NCI-H1092 treated with DMSO at 0.1 percent for 48 hours (cell line): ENCODE data around the gene SV2B.
"Not testable (repeated sequence)": the region's sequence is repeated elsewhere in the genome, so short reads cannot be mapped to it uniquely, and the experiment has no call there.

Experiments used
- DNase-seq: peaks from one replicate; lab custom pipeline; 2025; lab: John Stamatoyannopoulos, UW

Gene SV2B

DNA sequence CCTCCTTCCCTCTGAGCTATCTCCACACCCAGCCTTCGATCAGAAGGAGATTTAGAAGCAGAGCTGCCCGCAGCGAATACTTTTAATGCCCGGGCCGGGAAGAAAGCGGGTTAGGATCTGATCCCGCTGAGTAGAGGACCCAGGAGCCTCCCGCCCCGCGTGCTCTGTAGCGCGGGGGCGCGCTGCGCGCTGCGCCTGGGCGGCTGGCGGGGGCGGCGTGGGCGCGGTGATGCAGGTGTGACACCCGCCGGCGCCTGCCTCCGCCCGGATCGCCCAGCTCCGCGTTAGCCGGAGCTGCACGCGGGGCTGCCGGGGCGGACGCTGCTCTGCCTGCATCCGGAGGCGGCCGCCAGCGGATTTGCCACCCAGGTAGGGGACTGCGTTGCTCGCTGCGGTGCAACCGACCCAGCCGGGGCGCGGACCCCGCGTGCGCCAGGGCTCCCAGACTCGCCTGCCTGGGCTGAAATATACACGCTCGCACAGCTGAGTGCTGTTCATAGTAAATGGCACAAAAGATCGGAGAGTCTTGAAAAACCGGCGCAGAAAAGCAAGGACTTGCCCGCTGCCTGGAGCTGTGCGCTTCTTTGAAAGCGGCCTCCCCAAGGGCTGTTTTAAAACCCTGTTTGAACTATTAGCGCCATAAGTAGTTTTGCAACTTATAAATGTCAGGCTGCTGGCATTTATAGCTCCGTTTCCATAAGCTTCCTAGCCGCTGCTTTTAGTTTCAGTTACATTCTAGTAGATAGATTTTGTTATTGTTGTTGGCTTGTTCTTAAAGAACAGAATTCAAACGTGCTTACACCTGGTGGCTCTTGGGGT is at the start of gene SV2B:
Gene SV2B (plus strand): TSS at position 263 of the 819 bp plus-strand sequence. CDS start 126,007 bp downstream, outside the sequence.
- DNase-seq, result peak; percentile 61

GRCh38 chr15:91051248-91051647 is 48.8 kb upstream of the SV2B start:
- DNase-seq, result no peak

- DNase-seq, result no peak
Measured at GRCh38 chr15:91054816-91055215, 45.2 kb upstream of the SV2B start.

DNA sequence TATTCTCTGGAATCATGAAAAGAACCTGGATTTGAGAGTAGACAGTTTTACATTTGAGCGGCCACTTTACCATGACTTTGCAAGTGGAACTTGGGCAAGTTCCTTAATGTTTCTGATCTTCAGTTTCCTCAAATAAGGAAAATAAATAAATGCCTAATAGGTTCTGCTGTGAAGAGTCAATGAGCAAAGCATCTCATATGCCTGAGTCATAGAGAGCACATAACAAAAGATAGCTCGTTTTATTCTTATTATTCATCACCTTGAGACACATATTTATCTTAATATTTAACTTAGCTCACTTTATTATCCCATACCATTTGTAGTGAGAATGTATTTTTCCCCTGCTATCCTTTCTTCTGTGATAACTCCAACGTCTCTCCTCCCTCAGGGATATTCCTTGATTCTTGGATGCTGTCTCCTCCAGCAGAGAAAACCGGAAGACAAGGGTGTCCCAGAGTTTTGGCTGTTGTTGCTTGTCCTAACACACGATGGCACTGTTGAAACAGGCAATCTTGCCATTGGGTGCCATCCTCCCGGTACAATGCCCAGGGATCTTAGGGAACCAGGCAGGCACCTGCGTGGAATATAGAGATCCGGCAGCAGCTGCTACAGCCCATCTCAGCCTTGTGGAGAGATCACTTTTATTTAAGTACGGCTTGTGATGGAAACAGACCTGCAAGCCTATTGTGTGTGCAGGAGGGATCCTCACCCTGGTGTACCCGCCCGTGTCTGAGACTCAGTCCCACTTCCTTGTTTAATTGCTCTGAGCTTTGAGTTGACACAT is 44.3 kb upstream of the SV2B start:
- DNase-seq, result peak; percentile 80

DNA sequence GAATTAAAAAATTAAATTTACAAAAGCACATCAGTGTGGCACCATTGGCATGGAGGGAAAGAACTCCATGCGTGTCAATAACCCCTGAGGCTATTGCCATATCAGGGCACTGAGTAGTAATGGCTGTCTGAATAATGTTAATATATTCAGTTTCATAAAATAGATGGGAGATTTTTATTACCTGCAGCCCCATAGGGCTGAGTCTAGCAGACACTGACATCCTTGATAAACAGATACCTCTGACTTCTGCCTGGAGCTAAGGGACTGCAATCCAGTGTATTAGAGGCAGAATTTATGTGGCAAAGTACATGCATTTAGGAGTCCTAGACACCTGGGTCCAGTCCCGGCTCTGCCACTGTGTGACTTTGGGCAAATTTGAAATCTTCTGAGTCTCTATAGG is 38.8 kb upstream of the SV2B start:
- DNase-seq, result no peak

DNA sequence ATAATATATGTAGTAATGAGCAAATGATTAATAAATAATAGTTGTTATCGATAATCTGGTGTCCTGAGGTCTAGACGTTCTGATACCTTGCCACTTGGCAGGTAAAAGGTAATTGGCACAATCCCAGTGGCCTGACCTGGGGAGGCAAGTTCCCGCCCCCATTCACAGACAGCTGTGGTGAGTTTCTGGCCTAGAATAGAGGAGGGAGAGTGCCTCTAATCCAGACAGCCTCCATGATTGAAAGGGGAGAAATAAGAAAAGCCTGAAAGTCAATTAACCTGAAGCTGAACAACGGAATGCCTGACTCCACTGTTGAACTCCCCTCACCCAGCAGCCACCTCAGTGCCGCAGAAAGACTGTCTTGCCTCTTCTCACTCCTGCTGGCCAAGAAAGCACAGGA is 38.1 kb upstream of the SV2B start:
- DNase-seq, result no peak

GRCh38 chr15:91065505-91065904 is 34.6 kb upstream of the SV2B start:
- DNase-seq, result no peak

DNA sequence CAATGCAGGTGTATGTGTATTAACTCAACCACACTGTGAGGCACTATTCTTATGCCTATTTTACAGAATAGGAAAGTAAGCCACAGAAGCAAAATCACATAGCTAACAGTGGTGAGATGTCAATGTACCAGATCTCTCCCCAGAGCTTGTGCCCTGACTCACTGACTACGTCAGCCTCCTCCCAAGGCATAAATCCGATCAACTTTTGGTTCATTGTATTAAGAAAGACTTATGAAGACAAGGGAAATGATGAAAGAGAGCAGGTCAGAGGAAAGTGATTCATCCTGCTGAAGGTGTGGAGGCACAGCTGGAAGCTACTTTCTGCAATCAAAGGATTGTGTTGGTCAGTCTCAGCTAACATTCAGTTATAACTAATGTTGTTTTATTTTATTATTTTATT is 33.0 kb upstream of the SV2B start:
- DNase-seq, result no peak

DNA sequence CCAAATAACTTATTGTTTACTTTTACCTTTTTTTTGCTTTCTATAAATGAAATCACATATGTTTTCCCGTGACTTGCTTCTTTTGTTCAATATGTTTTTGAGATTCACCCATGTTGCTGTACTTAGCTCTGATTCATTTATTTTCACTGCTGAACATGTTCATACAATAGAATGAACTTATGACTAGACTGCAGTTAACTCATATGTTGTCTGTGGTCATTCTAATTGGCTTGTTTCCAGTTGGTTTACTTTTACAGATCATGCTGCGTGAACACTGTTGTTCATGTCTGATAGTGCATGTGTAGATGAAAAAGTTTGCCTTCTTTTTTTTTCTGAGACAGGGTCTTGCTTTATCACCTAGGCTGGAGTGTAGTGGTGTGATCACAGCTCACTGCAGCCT is 31.6 kb upstream of the SV2B start:
- DNase-seq, result no peak

DNA sequence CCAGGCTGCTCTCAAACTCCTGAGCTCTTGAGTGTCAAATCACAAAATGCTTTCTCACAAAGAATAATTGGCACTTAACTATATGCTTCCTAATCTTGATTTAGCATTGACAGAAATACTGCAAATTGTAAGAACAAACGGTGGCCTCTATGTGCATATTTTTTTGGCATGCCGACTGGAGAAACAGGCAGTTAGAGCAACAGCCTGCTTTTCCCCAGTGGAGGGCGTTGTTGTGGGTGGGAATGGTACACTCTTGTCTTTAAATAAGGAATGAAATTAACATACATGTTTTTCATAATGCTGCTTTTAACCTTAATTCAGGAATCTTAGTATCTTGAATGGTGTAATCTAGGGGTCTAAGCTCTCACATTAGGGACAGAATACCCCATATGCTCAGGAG is 31.1 kb upstream of the SV2B start:
- DNase-seq, result no peak

DNA sequence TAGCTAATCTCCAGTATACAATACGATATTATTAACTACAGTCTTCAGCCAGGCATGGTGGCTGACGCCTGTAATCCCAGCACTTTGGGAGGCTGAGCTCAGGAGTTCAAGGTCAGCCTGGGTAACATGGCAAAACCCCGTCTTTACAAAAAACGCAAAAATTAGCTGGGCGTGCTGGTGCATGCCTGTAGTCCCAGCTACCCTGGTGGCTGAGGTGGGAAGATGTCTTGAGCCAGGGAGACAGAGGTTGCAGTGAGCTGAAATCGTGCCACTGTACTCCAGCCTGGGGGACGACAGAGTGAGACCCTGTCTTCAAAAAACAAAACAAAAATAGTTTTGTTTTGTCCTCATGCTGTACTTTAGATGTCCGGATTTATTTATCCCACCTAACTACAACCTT is 29.2 kb upstream of the SV2B start:
- no peak for DNase-seq

GRCh38 chr15:91072161-91072560 is 27.9 kb upstream of the SV2B start:
- DNase-seq, result no peak

- no peak for DNase-seq
Measured at GRCh38 chr15:91073077-91073476, 27.0 kb upstream of the SV2B start.

- DNase-seq, result no peak
Measured at GRCh38 chr15:91073768-91074167, 26.3 kb upstream of the SV2B start.

- peak; percentile 7 for DNase-seq
Measured at GRCh38 chr15:91075739-91076138, 24.3 kb upstream of the SV2B start.

GRCh38 chr15:91077029-91077428 is 23.0 kb upstream of the SV2B start:
- no peak for DNase-seq

DNA sequence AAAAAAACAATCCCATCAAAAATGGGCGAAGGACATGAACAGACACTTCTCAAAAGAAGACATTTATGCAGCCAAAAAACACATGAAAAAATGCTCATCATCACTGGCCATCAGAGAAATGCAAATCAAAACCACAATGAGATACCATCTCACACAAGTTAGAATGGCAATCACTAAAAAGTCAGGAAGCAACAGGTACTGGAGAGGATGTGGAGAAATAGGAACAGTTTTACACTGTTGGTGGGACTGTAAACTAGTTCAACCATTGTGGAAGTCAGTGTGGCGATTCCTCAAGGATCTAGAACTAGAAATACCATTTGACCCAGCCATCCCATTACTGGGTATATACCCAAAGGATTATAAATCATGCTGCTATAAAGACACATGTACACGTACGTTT is 6.2 kb upstream of the SV2B start:
- DNase-seq, result not testable (repeated sequence)

GRCh38 chr15:91098451-91098850 is 1.6 kb upstream of the SV2B start:
- no peak for DNase-seq

GRCh38 chr15:91099616-91099994 is 452 bp upstream of the SV2B start:
- DNase-seq, result peak; percentile 61

- DNase-seq, result peak; percentile 26
Measured at GRCh38 chr15:91100814-91101607, 954 bp downstream of the SV2B start.

GRCh38 chr15:91101608-91101920 is 1.5 kb downstream of the SV2B start:
- no peak for DNase-seq

- DNase-seq, result peak; percentile 27
Measured at GRCh38 chr15:91102546-91103330, 2.7 kb downstream of the SV2B start.
